GM19351 (cell line): ENCODE measurements around the gene OR52H1.
A peak's percentile ranks its signal among the peaks of the same experiment; 100 is the strongest.
"Not testable (repeated sequence)": the region's sequence is repeated elsewhere in the genome, so short reads cannot be mapped to it uniquely, and the experiment has no call there.

Experiments
- ATAC-seq: cut with Tn5 transposase; IDR thresholded peaks from one replicate; pipeline ENCODE4 v1.9.1; 2021; ENCODE audit warnings: mild to moderate bottlenecking, moderate library complexity; ENCODE audit not compliant: unreplicated experiment

The OR52H1 gene

GRCh38 chr11:5548440-5548839 lies at the start of gene OR52H1:
TSS of gene OR52H1 (minus strand) at chr11:5548540. CDS start at chr11:5545505, 3,035 bp downstream.
- no peak for ATAC-seq

- no peak for ATAC-seq
These were observed 49.6 kb upstream of the OR52H1 start for GRCh38 chr11:5597953-5598352.

GRCh38 chr11:5596607-5597201 lies 48.4 kb upstream of the OR52H1 start, which contains the start of gene TRIM6:
TSS of gene TRIM6 (plus strand) at chr11:5596637. CDS start at chr11:5596898, 261 bp downstream.
- ATAC-seq: peak; percentile 42

GRCh38 chr11:5593146-5593545 lies 44.8 kb upstream of the OR52H1 start:
- ATAC-seq: no peak

- ATAC-seq: no peak
These were observed 44.3 kb upstream of the OR52H1 start for GRCh38 chr11:5592615-5593014.

- ATAC-seq: no peak
These were observed 43.3 kb upstream of the OR52H1 start for GRCh38 chr11:5591613-5592012.

- not testable (repeated sequence) for ATAC-seq
These were observed 41.6 kb upstream of the OR52H1 start for GRCh38 chr11:5589906-5590305.

GRCh38 chr11:5584458-5584857 lies 36.1 kb upstream of the OR52H1 start:
- not testable (repeated sequence) for ATAC-seq

- no peak for ATAC-seq
These were observed 32.7 kb upstream of the OR52H1 start for GRCh38 chr11:5581014-5581413.

GRCh38 chr11:5580577-5580976 lies 32.2 kb upstream of the OR52H1 start, which contains the start of gene OR52B6:
TSS of gene OR52B6 (plus strand) at chr11:5580877. CDS start at chr11:5580877, 0 bp downstream.
- no peak for ATAC-seq

- ATAC-seq: no peak
These were observed 28.8 kb upstream of the OR52H1 start for GRCh38 chr11:5577101-5577500.

GRCh38 chr11:5575152-5575551 lies 26.8 kb upstream of the OR52H1 start:
- ATAC-seq: no peak

GRCh38 chr11:5574654-5575053 lies 26.3 kb upstream of the OR52H1 start:
- ATAC-seq: no peak

GRCh38 chr11:5564259-5565019 lies 16.1 kb upstream of the OR52H1 start:
- no peak for ATAC-seq

- no peak for ATAC-seq
These were observed 9.4 kb upstream of the OR52H1 start for GRCh38 chr11:5557751-5558150.

- no peak for ATAC-seq
These were observed 8.4 kb upstream of the OR52H1 start for GRCh38 chr11:5556596-5557188.

GRCh38 chr11:5553343-5553742 lies 5.0 kb upstream of the OR52H1 start:
- no peak for ATAC-seq

- ATAC-seq: peak; percentile 77
These were observed 2.2 kb upstream of the OR52H1 start for GRCh38 chr11:5550440-5551095.

GRCh38 chr11:5547982-5548381 lies 358 bp downstream of the OR52H1 start:
- ATAC-seq: no peak

GRCh38 chr11:5546457-5546856 lies 1.9 kb downstream of the OR52H1 start:
- no peak for ATAC-seq

- no peak for ATAC-seq
These were observed 6.9 kb downstream of the OR52H1 start for GRCh38 chr11:5541427-5541826.
